HG03442 (cell line): ENCODE results near the gene GLT1D1.

Experiments used
- ATAC-seq: cut with Tn5 transposase; IDR thresholded peaks from one replicate; pipeline ENCODE4 v1.9.1; 2021; ENCODE audit warnings: mild to moderate bottlenecking, moderate library complexity; ENCODE audit not compliant: unreplicated experiment

Gene GLT1D1

GRCh38 chr12:128909653-128910052, 56.4 kb downstream of the GLT1D1 start:
- no peak for ATAC-seq

DNA sequence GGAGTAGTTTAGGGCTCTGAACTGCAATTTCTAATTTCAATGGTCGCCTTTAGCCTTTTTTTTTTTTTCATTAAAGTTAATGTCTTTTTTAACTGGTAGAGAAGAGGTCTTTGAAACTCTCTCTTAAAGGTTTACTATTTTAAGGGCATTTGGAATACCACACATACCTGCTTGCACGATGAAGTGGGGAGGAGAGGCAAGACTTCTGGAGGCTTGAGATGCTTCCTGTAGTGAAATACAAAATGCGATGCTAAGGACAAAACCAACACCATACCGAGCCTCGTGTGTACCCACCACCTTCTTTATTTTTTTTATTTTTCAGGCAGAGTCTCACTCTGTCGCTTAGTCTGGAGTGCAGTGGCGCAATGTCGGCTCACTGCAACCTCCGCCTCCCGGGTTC, 57.4 kb downstream of the GLT1D1 start:
- no peak for ATAC-seq

GRCh38 chr12:128911861-128912260, 58.6 kb downstream of the GLT1D1 start:
- ATAC-seq, result no peak

DNA sequence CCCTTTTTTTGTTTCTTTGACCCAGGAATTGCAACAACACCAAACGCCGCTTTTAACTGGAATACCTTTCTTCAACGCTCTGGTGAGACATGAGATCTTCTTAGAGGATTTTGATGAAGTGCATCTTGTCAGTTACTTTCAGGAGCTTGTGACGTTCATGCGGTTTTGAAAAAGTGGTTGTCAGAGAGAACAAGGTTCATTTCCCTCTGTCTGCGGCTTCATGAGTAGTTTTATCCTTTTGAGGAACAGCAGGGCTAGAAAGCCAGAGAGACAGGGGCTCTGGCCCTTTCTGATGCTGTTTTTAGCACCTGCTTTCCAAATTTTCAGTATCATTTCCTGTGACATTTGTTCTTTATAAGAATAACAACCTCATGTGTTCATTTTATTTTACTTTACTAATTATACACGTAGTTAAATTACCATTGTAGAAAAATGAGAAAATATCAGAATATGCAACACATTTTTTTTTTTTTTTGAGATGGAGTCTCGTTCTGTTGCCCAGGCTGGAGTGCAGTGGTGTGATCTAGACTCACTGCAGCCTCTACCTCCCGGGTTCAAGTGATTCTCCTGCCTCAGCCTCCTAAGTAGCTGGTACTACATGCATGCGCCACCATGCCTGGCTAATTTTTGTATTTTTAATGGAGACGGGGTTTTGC, 61.8 kb downstream of the GLT1D1 start:
- peak; percentile 95 for ATAC-seq

DNA sequence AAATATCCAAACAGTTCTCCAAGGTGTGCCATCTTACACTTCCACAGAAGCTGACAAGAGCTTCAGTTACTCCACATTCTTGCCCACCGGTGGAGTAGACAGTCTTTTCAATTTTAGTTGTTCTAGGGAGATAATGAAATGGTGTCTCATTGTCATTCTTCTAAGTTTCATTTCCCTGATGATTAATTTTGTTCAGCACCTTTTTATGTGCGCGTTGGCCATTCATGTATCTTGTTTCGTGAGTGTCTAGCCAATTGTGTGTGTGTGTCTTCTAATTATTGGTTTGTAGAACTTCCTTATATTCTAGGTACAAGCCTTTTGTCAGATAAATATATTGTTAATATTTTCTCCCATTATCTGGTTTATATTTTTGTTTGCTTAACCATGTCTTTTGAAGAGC, 63.1 kb downstream of the GLT1D1 start:
- no peak for ATAC-seq

- no peak for ATAC-seq
These were observed 65.4 kb downstream of the GLT1D1 start for GRCh38 chr12:128918481-128919260.

DNA sequence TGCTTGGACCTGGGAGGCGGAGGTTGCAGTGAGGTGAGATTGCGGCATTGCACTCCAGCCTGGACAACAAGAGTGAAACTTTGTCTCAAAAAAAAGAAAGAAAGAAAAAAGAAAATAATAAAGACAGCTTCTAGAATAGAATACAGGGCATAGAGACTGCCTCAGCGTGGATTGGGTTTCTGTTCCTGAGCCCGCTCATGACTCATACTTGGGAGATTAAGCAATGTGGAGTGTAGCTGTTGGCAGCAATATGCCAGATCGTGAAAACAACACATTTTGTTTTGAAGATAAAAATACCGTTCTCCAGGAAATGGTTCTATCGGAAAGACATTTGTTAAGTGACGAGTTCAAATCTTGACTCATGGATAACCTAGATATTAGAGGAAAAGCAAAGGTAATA, 67.2 kb downstream of the GLT1D1 start:
- ATAC-seq, result no peak

DNA sequence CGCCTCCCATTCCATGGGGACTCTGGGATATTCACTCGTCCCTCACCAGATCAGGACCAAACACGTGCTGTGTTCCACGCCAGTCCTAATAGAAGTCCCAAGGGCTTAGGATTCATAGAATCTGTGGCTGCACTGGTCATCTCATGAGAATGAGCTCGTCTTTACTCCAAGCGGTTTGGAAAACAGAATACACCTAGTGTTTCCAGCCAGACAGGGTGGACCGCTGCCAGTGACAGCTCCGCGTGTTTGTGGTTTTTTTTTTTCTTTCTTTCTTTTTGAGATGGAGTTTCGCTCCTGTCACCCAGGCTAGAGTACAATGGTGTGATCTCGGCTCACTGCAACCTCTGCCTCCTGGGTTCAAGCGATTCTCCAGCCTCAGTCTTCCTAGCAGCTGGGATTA, 75.1 kb downstream of the GLT1D1 start:
- no peak for ATAC-seq

DNA sequence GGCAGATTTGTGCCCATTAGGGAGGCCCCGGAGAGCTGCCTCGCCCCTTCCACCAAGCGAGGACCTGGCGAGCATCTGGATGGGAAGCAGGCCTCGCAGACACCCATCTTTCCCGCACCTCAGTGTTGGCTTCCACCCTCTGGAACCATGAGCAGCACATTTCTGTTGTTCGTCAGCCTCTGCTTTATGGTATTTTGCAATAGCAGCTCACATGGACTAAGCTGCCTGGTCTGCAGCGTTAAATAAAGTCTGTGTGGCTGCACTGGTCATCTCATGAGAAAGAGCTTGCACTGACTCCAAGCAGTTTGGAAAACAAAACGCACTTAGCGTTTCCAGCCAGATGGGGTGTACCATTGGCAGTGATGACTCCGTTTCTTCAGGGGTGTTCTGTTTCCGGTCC, 75.8 kb downstream of the GLT1D1 start:
- no peak for ATAC-seq

GRCh38 chr12:128930606-128931005, 77.3 kb downstream of the GLT1D1 start:
- no peak for ATAC-seq

GRCh38 chr12:128932521-128932920, 79.2 kb downstream of the GLT1D1 start:
- no peak for ATAC-seq

DNA sequence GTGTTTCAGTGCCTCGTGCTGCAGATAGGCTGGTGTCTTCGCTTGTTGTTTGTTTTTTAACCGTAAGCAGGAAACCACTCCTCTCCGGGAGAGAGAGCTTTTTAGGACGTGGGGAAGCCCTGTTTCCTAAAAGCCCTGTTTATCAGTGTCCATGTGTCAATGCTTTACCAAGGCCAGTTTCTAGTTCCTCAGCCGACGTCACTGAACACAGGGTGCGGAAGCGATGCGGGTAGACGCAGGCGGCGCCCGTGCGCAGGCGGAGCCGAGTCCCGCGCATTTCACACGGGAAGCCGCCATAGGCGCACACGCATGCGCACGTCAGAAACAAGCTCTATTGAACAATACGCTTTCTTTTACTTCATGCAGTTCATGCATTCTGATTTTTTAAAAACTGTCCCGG, 79.8 kb downstream of the GLT1D1 start:
- no peak for ATAC-seq

DNA sequence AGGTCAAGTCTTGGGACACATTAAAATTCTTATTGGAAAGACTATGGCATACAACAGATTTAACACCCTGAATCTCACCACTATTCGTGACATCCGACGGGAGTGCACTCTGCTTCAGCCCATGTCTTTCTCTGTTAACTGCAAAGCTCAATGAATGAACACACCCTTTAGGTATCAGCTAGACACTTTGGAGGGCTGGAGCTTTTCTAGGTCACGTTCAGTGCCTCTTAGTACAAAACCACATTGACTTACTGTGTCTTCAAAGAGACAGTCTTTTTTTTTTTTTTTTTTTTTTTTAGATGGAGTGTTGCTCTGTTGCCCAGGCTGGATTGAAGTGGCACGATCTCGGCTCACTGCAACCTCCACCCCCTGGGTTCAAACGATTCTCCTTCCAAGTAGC, 80.6 kb downstream of the GLT1D1 start:
- ATAC-seq, result no peak

GRCh38 chr12:128938886-128939285, 85.6 kb downstream of the GLT1D1 start:
- ATAC-seq, result no peak

DNA sequence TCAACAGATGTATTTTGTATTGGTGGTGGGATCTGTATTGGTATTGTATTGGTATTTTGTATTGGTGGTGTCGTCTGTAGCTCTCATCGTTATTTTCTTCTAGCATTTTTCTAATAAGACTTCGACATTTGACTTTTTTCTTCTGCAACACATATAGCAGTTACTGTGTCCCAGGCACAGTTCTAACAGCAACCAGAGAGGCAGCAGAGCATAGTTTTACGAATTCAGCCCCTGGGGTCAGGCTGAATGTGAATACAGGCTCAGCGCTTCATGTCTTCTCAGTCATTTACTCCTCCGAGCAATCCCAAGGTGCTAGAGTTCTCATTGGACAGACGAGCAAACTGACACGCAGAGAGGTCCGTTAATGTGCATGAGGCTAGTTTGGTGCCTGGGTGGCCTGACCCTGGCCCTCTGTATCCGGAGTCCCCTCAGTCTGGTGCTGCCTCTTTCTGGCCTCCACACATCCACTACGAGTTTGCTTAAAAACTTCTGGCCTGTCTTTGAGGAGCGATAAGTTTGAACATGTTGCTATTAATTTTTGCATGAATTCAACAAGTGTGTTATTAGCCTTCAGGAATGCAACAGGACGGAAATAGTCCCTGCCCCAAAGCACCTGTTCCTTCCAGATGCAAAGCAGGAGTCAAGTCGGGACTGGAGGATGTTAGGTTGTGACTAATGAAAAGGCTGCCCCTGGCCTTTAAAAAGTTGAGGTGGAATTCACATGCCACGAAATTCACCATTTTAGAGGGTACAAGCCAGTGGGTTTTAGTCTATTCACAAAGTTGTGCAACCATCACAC, 87.0 kb downstream of the GLT1D1 start:
- no peak for ATAC-seq

GRCh38 chr12:128940974-128941373, 87.7 kb downstream of the GLT1D1 start:
- ATAC-seq, result no peak

- ATAC-seq, result no peak
These were observed 89.7 kb downstream of the GLT1D1 start for GRCh38 chr12:128942960-128943477.

GRCh38 chr12:128944956-128945355, 91.7 kb downstream of the GLT1D1 start:
- no peak for ATAC-seq

DNA sequence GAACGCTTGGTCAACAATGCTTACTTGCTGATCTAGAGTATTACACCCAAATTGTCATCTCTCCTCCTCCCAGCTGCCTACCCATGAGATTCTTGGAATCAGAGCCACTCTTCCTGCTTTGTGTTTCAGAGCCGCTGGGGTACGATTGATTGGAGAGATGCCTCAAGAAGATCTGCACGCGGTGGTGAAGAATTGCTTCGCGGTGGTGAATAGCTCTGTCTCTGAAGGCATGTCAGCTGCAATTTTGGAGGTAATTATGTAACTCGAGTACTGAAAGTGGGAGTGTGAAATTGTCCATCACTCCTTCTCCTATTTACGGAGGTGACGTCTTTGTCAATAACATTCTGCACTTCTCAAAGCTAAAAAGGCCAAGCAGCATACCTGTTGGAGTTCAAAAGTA, 93.9 kb downstream of the GLT1D1 start:
- ATAC-seq, result no peak

- no peak for ATAC-seq
These were observed 95.8 kb downstream of the GLT1D1 start for GRCh38 chr12:128949086-128949485.

- no peak for ATAC-seq
These were observed 98.2 kb downstream of the GLT1D1 start for GRCh38 chr12:128951448-128951847.

DNA sequence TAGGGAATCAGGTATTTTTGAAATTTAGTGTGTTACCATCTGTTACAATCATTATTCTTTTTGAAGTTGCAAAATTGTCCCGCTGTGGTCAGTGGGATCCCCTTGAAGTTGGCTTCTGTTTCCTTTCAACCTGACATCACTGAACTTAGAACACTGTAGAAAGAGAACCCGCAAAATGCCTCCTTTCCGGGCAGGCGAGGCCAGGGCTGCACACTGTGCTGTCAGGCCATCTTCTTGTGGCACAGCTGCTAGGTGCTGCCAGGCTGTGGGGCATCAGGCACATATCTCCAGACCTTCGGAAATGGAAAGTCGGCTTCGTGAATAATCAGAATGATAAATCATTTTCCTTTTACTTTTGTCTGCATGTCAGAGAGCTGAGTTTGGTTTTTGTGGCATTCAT, 103.5 kb downstream of the GLT1D1 start:
- no peak for ATAC-seq
